ENCODE results near the gene JUP. TPM values are rescaled to one million over a fixed set of nuclear protein-coding genes. Genes with fewer than 3 reads are reported as not detected.
"Not testable (repeated sequence)": the region's sequence is repeated elsewhere in the genome, so short reads cannot be mapped to it uniquely, and the experiment has no call there.

Gene JUP
- 31.0 TPM for polyA plus RNA-seq (ENCODE audit: insufficient read length)

GRCh38 chr17:41786227-41787020 lies at the start of gene JUP:
TSS of gene JUP (minus strand) at chr17:41786711. CDS start at chr17:41771854, 14,857 bp downstream.
- DNase-seq (ENCODE audit: low read depth), result peak; percentile 88

GRCh38 chr17:41835800-41836549 lies 49.5 kb upstream of the JUP start, which contains the start of gene NT5C3B:
TSS of gene NT5C3B (minus strand) at chr17:41836232. CDS start at chr17:41836193, 39 bp downstream.
- no peak for DNase-seq (ENCODE audit: low read depth)

- no peak for DNase-seq (ENCODE audit: low read depth)
These were observed 48.8 kb upstream of the JUP start for GRCh38 chr17:41835214-41835799.

- DNase-seq (ENCODE audit: low read depth), result not testable (repeated sequence)
These were observed 43.5 kb upstream of the JUP start for GRCh38 chr17:41829961-41830360.

DNA sequence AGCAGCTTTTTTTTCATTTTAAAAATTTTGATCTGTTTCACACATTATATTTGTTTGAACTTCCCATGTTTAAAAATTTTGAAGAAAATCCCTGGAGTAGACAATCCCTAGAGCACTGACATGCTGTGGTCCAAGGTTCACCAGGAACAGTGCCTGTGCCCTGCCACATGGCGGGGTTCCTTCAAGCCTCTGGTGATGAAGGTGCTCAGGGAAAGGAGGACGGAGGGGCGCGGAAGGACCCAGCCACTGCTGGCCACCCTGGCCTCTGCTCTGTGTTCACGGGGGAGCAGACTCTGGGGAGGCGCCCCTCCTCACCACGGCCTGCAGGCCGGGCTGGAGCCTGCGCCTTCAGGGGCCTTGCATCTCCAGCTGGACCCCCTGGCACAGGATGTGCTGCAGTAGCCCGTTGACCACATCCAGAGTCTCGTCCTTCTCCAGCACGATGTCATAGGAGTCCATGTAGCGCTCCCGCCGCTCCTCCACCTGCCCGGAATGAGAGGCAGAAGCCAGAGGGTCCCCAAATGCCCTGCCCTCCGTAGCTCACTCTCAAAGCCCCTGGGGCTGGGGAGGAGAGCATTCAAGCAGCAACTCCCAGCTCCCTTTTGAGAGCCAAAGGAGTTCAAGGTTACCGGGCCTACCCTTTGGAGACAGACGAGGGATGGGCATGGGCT lies 38.8 kb upstream of the JUP start:
- no peak for DNase-seq (ENCODE audit: low read depth)

- DNase-seq (ENCODE audit: low read depth), result no peak
These were observed 37.6 kb upstream of the JUP start for GRCh38 chr17:41824086-41824485.

DNA sequence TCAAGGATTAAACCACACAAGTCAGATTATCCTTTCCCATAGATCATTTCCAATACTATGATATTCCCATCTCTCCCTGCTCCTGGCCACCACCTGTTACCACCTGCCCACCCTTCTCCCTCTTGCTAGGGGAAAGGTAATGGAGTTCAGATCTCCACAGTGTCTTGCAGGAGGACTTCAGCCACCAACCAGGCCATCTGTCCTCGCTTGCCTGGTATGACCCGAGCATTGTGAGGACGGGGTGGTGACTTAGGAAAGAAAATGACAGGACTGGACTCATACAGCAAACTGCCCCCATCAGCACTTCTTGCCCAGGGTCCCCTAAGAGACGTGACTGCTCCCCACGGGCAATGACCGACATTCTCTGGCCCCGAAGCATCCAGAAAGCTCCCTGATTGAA lies 37.1 kb upstream of the JUP start:
- DNase-seq (ENCODE audit: low read depth), result no peak

DNA sequence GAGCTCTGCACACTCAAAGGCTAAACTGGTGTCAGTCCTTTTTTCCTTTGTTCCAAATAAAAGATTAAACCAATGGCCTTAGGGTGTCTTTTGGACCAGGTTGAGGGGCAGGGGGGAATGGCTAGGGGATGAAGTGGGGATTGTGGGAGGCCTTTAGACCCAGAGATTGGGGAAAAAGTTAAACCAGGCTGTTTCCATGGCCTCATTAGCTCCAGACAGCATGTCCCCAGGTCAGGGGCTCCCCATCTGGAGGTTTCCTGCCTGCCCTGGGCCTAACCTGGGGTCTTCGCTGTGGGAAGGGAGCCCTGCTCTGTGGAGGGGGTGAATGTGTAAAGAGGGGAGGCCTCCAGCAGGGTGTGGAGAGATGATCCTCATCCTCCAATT lies 36.6 kb upstream of the JUP start:
- DNase-seq (ENCODE audit: low read depth), result no peak

DNA sequence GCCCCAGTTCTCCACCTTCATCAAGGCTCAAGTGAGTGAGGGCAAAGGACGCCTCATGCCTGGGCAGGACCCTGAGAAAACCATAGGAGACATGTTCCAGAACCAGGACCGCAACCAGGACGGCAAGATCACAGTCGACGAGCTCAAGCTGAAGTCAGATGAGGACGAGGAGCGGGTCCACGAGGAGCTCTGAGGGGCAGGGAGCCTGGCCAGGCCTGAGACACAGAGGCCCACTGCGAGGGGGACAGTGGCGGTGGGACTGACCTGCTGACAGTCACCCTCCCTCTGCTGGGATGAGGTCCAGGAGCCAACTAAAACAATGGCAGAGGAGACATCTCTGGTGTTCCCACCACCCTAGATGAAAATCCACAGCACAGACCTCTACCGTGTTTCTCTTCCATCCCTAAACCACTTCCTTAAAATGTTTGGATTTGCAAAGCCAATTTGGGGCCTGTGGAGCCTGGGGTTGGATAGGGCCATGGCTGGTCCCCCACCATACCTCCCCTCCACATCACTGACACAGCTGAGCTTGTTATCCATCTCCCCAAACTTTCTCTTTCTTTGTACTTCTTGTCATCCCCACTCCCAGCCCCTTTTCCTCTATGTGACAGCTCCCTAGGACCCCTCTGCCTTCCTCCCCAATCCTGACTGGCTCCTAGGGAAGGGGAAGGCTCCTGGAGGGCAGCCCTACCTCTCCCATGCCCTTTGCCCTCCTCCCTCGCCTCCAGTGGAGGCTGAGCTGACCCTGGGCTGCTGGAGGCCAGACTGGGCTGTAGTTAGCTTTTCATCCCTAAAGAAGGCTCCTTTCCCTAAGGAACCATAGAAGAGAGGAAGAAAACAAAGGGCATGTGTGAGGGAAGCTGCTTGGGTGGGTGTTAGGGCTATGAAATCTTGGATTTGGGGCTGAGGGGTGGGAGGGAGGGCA lies 36.0 kb upstream of the JUP start:
- no peak for DNase-seq (ENCODE audit: low read depth)

DNA sequence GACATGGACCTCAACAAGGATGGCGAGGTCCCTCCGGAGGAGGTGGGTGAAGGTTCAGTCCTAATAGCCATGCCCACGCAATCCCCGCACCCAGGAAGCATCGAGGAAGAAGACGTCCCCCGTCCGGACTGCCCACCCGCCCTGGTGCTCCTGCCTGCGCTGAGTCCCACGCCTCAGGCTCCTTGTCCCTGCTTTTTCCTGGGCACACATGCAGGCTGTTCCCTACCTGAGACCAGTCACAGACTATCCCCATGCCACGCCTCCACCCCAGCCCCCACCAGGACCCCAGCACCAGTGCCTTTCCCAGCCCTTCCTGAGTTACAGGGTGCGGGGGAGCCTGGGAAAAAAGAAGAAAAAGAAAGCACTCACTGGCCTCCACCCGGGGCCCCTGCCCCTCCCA lies 35.3 kb upstream of the JUP start:
- DNase-seq (ENCODE audit: low read depth), result no peak

- DNase-seq (ENCODE audit: low read depth), result no peak
These were observed 31.5 kb upstream of the JUP start for GRCh38 chr17:41818024-41818423.

- no peak for DNase-seq (ENCODE audit: low read depth)
These were observed 30.3 kb upstream of the JUP start for GRCh38 chr17:41816637-41817320.

DNA sequence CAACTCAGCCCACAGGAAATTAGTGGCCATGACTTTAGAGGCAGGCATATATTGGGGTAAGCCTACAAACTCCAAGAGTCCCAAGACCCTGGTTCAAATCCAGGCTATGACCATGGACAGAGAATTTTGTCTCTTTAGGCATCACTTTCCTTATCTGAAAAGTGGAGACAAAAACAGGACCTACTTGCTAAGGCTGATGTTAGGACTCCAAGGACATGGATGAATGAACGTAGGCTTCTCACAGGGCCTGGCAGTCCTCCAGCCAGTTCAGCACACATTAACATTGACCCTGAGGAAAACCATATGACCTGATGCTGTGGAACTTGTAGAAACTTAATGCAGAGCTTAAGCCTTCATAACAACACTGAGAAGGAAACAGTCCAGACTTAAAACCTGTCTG lies 27.7 kb upstream of the JUP start:
- no peak for DNase-seq (ENCODE audit: low read depth)

GRCh38 chr17:41813699-41814124 lies 27.2 kb upstream of the JUP start:
- DNase-seq (ENCODE audit: low read depth), result no peak

- no peak for DNase-seq (ENCODE audit: low read depth)
These were observed 26.7 kb upstream of the JUP start for GRCh38 chr17:41813152-41813680.

DNA sequence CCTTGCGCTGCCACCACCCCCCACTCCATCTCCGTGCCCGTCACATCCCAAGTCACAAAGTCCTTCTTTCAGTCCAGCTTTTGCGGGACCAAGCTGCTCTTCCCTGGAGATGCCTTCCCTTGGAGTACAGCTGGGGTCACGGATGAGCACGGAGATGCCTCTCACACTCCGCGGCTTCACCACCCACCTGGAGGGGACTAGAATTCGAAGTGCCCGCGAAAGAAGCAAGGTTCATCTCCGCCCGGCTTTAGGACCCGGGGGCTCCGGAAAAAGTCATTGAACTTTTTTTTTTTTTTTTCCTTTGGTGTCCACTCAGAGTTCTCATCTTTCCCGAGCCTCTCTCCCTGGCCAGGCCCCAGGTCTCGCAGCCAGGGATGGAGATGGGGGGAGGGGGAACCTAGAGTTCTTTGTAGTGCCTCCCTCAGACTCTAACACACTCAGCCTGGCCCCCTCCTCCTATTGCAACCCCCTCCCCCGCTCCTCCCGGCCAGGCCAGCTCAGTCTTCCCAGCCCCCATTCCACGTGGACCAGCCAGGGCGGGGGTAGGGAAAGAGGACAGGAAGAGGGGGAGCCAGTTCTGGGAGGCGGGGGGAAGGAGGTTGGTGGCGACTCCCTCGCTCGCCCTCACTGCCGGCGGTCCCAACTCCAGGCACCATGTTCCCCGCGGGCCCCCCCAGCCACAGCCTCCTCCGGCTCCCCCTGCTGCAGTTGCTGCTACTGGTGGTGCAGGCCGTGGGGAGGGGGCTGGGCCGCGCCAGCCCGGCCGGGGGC lies 26.1 kb upstream of the JUP start, which contains the start of gene FKBP10:
FKBP10 (plus strand) TSS at position 624 of the 771 bp plus-strand sequence; CDS start at position 655, 31 bp downstream.
- peak; percentile 65 for DNase-seq (ENCODE audit: low read depth)

DNA sequence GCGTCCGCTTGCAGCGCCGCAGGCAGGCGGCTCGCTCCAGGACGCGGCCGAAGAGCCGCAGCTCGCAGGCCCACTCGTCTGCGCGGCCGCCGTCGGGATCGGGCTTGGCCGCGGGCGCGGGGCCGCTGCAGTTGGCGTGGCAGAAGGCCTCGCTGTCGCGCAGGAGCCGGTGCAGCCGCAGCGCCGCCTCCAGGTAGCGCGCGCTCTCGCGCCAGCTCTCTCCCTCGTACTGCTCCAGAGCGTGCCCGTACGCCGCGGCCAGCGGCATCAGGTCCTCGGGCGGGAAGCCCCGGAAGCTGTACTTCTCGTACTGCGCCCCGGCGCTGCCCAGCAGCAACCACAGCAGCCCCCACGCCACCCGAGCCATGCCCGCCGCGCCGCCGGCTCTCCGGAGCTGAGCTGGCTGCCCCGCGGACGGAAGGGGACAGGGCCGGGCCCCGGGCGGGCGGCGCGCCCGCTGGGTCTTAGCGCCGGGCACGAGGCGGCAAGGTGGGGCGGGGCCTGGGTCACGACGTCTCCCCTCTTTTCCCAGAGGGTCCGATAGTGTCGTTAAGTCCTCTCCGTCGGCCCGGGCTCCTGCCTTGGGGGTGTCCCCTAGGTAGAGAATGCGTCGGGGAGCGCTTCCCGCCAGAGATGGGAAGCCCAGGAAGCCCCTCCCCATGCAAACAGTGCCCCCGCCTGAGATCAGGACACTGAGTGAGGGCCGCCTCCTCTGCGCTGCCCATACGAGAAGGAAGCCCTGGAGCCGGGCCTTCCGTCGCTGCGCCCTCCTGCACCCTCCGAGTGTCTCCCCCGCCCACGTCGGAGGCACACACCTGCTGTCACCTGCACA lies 25.3 kb upstream of the JUP start, which contains the start of gene P3H4:
P3H4 (minus strand) TSS at position 401 of the 832 bp plus-strand sequence; CDS start at position 367, 34 bp downstream.
- peak; percentile 58 for DNase-seq (ENCODE audit: low read depth)
